Glutamatergic neuron (in vitro differentiated cells): Measurements from ENCODE around the gene ZNF844. TPM values are rescaled to one million over a fixed set of nuclear protein-coding genes. Genes with fewer than 3 reads are reported as not detected.
"Not testable (repeated sequence)": the region's sequence is repeated elsewhere in the genome, so short reads cannot be mapped to it uniquely, and the experiment has no call there.

Experiments used
- DNase-seq: peaks from one replicate; pipeline ENCODE4 v3.0.0; 2022
- H3K27ac Mint-ChIP-seq: one replicate; pipeline ENCODE4 v1.8.0; 2020; ENCODE audit warnings: mild to moderate bottlenecking, mixed read lengths, inconsistent platforms; ENCODE audit not compliant: unreplicated experiment
- H3K27me3 Mint-ChIP-seq: one replicate; pipeline ENCODE4 v1.8.0; 2020; ENCODE audit warnings: mild to moderate bottlenecking, moderate library complexity, mixed read lengths, inconsistent platforms; ENCODE audit not compliant: unreplicated experiment
- H3K36me3 Mint-ChIP-seq: one replicate; pipeline ENCODE4 v1.8.0; 2020; ENCODE audit warnings: mild to moderate bottlenecking, mixed read lengths, inconsistent platforms; ENCODE audit not compliant: unreplicated experiment
- H3K4me1 Mint-ChIP-seq: one replicate; pipeline ENCODE4 v1.8.0; 2020; ENCODE audit warnings: mild to moderate bottlenecking, low read depth, mixed read lengths, inconsistent platforms; ENCODE audit not compliant: unreplicated experiment
- H3K4me3 Mint-ChIP-seq: one replicate; pipeline ENCODE4 v1.8.0; 2020; ENCODE audit warnings: mild to moderate bottlenecking, mixed read lengths, inconsistent platforms; ENCODE audit not compliant: unreplicated experiment
- H3K9me3 Mint-ChIP-seq: one replicate; pipeline ENCODE4 v1.8.0; 2020; ENCODE audit warnings: mild to moderate bottlenecking, moderate library complexity, mixed read lengths, inconsistent platforms; ENCODE audit not compliant: unreplicated experiment
- CTCF ChIP-seq: fragments of 200-600 bp; sonication (generic); IDR thresholded peaks from one replicate; pipeline ENCODE4 v1.5.0; 2021; ENCODE audit not compliant: partially characterized antibody, unreplicated experiment
- total RNA-seq: library from RNA; stranded (reverse); fragmentation: NEBNext Ultra II Directional; extraction: Animal tissue kit (Norgen Biotek cat#: 25700); gene quantifications from one replicate; pipeline ENCODE4 v1.2.1, GENCODE V29; 2021; ENCODE audit not compliant: unreplicated experiment

ZNF844 gene
- total RNA-seq, 1 donor from 2014 or later = 22.2 TPM

- Mint-ChIP-seq H3K27ac (peak overlapping the region; percentile 26), H3K9me3 (peaks cover 6% of the 10 kb centered on the region), H3K4me1 (peaks cover 3% of the 10 kb centered on the region)
Observed at GRCh38 chr19:12052091-12052496, 12.4 kb upstream of the ZNF844 start.

GRCh38 chr19:12052497-12053169, 11.9 kb upstream of the ZNF844 start, which contains the start of gene ZNF878:
Gene ZNF878, minus strand, starts transcription at chr19:12052961. Its CDS starts 160 bp downstream, at chr19:12052801.
- Mint-ChIP-seq H3K27me3 (peaks cover 4% of the 10 kb centered on the region), H3K9me3 (peaks cover 6% of the 10 kb centered on the region), H3K4me3 (peak within 1 kb of the TSS; percentile 93), H3K4me1 (peaks cover 3% of the 10 kb centered on the region), H3K27ac (peak within 1 kb of the TSS; percentile 77), H3K36me3 (peaks cover 6% of the 10 kb centered on the region)
- peak; percentile 95 for DNase-seq
- TF ChIP-seq CTCF = no peak

More at GRCh38 chr19:12052091-12052496, 12.4 kb upstream of the ZNF844 start:
- DNase-seq = no peak
- TF ChIP-seq CTCF = no peak
- H3K36me3 Mint-ChIP-seq = peaks cover 6% of the 10 kb centered on the region
- peak overlapping the region; percentile 85 for H3K4me3 Mint-ChIP-seq
- peaks cover 4% of the 10 kb centered on the region for H3K27me3 Mint-ChIP-seq

GRCh38 chr19:12055784-12056183, 8.7 kb upstream of the ZNF844 start:
- H3K27ac Mint-ChIP-seq = no peak overlapping the region
- H3K36me3 Mint-ChIP-seq = peaks cover 6% of the 10 kb centered on the region
- H3K27me3 Mint-ChIP-seq = peaks cover 12% of the 10 kb centered on the region
- no peak for TF ChIP-seq CTCF
- no peak for DNase-seq
- H3K9me3 Mint-ChIP-seq = peaks cover 17% of the 10 kb centered on the region
- H3K4me3 Mint-ChIP-seq = no peak overlapping the region
- H3K4me1 Mint-ChIP-seq = peaks cover 3% of the 10 kb centered on the region

GRCh38 chr19:12075538-12076139, 11.1 kb downstream of the ZNF844 start:
- H3K9me3 Mint-ChIP-seq = peaks cover 45% of the 10 kb centered on the region
- peaks cover 1% of the 10 kb centered on the region for H3K27me3 Mint-ChIP-seq
- TF ChIP-seq CTCF = no peak
- no peak overlapping the region for H3K4me3 Mint-ChIP-seq
- H3K27ac Mint-ChIP-seq = no peak overlapping the region
- no peaks in the 10 kb centered on the region for H3K4me1 Mint-ChIP-seq
- H3K36me3 Mint-ChIP-seq = peaks cover 74% of the 10 kb centered on the region
- no peak for DNase-seq

DNA sequence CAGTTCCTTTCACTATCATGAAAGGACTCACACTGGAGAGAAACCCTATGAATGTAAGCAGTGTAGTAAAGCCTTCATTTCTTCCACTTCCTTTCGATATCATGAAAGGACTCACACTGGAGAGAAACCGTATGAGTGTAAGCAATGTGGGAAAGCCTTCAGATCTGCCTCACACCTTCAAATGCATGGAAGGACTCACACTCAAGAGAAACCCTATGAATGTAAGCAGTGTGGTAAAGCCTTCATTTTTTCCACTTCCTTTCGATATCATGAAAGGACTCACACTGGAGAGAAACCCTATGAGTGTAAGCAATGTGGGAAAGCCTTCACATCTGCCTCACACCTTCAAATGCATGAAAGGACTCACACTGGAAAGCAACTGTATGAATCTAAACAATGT, 11.8 kb downstream of the ZNF844 start:
- H3K4me1 Mint-ChIP-seq, H3K4me3 Mint-ChIP-seq, H3K27ac Mint-ChIP-seq, DNase-seq, H3K27me3 Mint-ChIP-seq: not testable (repeated sequence)
- Mint-ChIP-seq H3K9me3 (peaks cover 49% of the 10 kb centered on the region), H3K36me3 (peaks cover 73% of the 10 kb centered on the region)
